GM19324 (cell line): ENCODE data around the gene FMN2.
"Not testable (repeated sequence)": the region's sequence is repeated elsewhere in the genome, so short reads cannot be mapped to it uniquely, and the experiment has no call there.

Source experiments
- ATAC-seq: cut with Tn5 transposase; IDR thresholded peaks from one replicate; pipeline ENCODE4 v1.9.1; 2021; ENCODE audit warnings: mild to moderate bottlenecking, moderate library complexity; ENCODE audit not compliant: unreplicated experiment, low FRiP score

Gene FMN2

GRCh38 chr1:240407407-240407806 lies 315.7 kb downstream of the FMN2 start:
- ATAC-seq = no peak

DNA sequence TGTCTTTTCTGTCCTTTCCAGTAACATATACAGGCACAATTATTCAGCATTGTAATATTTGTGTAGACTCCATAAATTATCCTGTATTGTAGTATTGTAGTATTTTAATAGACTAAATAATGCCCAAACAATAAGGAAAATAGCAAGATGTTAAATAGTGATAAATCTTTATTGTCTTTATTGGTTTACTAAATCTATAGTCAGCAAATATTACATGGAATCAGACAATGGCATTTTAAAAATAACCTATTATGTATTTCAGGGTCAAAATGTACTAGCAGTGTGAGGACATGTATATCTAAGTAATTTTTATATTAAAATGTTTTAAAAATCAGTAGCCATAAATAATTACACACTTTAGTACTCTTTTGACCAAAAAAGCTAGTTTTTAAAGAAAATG lies 317.9 kb downstream of the FMN2 start:
- ATAC-seq = no peak

DNA sequence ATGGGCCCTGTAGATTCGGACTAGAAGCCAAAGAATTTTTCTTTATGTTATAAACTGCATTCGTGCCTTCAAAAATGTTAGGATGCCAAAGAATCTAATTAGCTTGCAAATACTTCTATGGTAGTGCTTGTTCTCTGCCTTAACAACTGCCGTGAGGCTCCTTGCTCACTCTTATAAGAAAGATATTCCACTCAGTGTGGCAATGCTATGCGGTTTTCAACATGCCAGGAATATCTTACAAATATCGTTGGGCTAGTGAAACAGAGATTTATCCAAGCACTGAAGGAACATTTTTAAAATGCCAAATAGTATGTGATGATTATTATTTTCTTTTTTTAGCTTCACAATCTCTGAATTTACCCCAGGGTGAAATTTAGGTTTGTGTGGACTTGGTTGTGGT lies 322.0 kb downstream of the FMN2 start:
- no peak for ATAC-seq

GRCh38 chr1:240414237-240414636 lies 322.6 kb downstream of the FMN2 start:
- no peak for ATAC-seq

DNA sequence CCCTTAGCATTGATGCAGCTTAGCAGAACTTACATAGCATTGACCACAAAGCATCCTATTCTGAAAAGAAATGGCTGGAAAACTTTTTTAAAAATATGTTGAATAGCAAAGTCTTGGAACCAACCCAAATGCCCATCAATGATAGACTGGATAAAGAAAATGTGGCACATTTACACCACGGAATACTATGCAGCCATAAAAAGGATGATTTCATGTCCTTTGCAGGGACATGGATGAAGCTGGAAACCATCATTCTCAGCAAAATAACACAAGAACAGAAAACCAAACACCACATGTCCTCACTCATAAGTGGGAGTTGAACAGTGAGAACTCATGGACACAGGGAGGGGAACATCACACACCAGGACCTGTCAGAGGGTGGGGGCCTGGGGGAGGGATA lies 323.3 kb downstream of the FMN2 start:
- not testable (repeated sequence) for ATAC-seq

DNA sequence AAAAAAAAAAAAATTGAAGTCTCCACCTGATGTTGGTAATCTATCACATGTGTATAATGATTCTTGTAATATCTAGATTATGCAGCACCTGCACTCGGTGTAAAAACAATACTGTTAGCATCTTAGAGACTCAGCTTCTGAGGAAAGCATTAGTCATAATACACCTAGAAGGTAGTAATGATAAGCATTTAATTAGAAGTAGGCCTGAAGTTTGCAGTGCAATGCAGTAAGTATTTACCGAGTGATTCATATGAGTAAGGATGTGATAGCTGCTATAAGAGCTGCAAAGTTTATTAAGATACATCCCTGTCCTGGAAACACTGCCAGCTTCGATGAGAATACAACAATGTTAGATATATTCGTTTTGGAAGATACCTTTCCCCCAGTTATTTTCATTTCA lies 323.8 kb downstream of the FMN2 start:
- no peak for ATAC-seq

DNA sequence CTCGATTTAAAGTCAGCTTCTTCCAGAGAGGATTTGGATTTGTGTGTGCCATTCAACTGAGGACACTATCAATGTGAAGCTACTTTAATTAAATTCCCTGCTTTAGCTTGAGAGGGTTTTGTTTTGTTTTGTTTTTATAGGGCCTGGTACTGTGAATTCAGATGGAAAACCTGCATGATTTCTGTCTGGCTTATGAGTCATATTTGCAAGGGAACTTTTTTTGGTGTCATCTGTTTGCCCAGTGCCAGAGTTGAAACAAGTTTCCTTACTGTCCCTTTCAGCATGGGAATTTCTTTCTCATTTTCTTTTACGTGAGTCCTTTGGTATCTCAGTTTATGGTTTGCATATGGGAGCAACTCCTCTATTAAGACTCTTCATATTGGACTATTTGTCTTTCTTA lies 325.6 kb downstream of the FMN2 start:
- no peak for ATAC-seq

DNA sequence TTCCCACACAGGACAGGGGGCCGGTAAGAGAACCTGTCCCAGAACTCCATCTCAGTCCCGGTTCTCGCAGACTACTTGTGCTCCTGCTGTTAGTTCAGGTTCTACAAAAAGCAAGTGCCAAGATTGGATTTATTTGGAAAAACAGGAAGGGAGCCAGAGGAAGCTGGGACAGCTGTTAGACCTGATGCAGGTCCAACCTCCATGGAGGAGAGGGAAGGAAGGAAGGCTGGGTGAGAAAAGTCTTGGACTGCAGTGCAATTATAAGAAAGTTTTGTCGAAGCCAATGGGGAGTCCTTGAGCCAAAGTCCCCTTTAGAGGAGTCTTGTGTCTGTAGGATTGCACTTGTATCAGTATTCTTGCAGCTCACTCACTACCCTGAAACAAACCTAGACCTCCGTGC lies 329.1 kb downstream of the FMN2 start:
- ATAC-seq = no peak

- no peak for ATAC-seq
These were observed 331.7 kb downstream of the FMN2 start for GRCh38 chr1:240423246-240423924.

DNA sequence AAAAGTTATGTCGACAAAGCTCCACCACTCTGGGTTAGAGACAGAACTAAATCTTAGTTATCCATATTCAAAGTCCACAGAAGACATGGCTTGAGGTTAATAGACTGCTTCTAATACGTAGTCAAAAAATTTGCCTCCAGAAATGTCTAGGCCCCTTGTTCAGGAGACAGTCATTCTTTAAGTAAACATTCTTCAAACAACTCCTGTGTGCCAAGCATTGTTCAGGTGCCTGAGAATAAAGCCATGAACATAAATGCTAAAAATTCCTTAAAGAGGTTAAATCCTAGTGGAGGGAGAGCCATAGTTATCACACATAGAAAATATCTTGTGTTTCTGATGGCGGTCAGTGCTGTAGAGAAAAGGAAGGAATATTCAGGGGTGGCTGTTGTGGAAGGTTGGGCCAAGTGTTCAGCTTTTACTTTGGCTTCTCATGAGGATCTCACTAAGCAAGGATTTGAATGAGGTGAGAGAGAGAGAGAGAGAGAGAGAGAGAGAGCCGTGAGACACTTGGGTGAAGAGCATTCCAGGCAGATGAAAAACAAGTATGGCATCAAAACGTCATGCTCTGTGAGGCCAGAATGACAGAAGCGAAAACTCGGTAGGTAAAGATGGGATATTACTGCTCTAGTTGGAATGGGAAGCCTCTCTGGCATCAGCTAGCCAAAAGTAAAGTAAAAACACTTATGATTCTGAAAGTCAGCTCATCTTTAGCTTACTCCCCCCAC lies 333.2 kb downstream of the FMN2 start:
- no peak for ATAC-seq

GRCh38 chr1:240426051-240426450 lies 334.4 kb downstream of the FMN2 start:
- no peak for ATAC-seq

DNA sequence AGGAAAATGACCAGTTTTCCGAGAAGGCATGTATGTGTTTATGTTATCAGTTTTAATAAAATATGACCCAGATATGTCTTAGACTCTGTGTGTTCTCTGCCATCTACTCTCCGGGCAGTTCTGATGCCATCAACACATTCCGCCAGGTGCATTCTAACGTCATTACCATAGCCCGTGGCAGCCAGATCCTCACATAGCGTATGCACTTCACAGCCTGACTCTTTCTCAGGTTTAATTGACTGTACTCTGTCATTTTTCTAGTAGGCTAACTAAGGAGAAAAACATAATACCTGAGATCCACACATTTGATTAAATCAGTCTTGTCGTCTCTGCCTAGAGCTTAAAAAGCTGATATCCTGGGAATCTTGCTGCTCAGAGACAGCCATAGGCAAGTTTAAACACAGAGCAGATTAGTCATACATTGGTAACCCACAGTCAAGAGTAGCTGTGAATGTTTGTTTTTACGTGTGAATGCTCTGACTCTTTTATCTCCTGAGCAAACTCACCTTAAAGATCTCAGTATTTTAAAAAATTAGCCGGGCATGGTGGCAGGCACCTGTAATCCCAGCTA lies 344.4 kb downstream of the FMN2 start:
- no peak for ATAC-seq

DNA sequence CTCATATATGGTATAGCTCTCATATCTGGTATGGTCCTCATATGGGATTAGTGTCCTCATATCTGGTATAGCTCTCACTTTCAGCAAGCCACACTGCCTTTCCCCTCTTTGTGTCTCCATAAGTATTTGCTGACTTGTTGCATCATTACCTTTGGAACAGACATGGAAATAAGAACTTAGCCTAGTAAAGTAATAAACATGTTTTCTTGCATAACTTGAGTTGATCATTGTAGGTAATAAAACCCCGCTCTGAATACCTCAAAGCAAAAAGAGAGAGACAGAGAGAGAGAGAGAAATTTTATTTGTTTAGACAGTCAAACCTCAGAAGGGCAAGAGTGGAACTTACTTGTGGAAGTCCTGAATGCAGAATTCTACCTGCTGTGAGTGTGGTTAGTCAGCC lies 350.0 kb downstream of the FMN2 start:
- no peak for ATAC-seq

DNA sequence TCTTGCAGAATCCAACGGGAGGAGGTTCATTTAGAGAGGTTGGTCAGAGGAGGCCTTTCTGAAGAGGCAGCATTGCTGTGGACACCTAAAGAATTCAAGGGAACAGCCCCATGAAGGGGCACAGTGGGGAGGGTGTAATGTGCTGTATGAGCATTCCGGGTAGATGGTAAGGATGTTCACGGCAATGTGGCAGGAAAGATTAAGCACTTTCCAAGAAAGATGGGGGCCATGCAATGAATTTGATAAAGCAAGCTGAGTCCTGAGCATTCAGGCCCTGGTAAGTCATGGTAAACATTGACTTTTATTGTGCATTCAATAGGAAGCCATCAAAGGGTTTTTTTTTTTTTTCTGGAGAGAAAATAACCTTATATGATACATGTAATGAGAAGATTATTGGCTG lies 353.7 kb downstream of the FMN2 start:
- ATAC-seq = no peak

- ATAC-seq = no peak
These were observed 363.6 kb downstream of the FMN2 start for GRCh38 chr1:240455228-240455821.

DNA sequence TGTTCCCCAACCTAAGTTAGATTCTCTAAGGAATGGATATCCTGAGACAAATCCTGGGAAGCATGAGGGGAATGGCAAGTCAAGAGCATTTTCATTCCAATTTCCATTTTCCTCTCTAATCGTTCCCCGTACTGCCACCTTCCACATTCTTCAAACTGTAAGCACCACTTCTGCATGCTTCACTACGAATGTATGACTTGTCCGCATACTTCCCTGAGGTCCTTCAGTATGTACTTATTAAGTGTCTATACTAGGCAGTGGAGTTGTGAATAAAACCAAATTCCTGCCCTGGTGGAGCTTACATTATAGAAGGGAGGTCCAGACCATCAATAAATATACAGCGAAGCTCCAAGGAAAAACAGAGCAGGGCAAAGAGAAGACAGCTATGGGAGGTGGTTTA lies 365.5 kb downstream of the FMN2 start:
- ATAC-seq = no peak

DNA sequence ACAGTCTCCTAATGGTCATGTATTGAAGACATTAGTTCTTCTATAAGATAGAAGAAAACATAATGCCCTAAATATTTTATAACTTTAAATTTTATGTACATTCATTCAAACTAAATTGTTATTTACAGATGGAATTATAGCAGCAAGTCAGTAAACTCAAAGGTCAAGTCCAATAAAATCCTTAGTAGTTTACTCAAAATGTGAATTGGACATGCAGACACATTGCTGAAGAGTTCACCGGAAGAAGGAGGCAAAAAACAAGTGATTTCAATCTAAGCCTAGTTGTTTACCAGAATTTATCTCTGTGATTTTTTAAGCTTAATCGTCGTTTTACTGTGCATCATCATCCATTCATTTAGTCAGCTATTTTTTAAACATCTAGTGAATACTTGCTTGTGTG lies 370.6 kb downstream of the FMN2 start:
- no peak for ATAC-seq

DNA sequence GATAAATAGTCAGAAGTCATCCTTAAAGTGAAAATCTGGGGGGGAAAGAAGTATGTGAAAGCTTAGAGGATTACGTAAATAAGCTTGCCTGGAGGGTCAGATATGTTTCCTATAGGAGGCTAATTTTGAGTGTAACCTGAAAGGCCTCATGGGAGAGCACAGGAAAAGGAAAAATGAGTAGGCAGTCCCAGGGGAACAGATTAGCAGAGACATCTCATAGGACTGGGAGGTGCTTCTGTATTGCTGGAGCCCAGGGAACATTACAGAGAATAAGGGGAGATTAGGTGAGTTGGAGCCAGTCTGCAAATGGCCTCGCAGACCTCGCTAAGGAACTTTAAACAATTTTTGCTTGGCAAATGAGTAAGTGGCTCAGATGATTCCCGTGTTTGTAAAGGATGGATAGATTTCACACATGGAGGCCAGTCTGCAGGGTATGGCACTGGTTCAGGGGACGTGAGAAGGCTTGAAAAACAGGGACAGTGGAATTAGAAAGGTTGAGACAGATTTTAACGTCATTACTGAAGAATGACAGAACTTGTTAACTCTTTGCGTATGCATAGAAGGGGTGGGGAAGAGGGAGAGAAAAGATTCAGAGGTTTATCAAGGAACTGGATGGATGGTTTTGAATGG lies 371.2 kb downstream of the FMN2 start:
- no peak for ATAC-seq

DNA sequence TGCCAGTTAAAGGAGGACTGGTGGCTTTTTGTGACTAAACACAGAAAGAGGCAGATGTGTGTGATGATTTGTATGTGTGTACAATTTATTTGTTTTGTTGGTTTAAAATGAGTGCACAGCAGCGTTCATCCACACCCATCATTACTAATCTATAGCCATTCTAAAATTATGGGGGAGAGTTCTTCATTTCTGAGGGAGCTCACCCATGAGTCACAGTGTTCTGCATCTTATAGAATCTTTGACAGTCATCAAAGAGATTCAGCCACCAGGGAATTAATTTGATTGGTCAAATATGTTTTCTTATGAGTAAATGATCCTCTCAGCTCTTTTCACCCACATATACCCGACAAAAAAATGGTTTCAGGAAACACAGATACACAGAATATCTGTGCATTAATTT lies 372.4 kb downstream of the FMN2 start:
- no peak for ATAC-seq

GRCh38 chr1:240465531-240465940 lies 373.9 kb downstream of the FMN2 start:
- ATAC-seq = no peak

DNA sequence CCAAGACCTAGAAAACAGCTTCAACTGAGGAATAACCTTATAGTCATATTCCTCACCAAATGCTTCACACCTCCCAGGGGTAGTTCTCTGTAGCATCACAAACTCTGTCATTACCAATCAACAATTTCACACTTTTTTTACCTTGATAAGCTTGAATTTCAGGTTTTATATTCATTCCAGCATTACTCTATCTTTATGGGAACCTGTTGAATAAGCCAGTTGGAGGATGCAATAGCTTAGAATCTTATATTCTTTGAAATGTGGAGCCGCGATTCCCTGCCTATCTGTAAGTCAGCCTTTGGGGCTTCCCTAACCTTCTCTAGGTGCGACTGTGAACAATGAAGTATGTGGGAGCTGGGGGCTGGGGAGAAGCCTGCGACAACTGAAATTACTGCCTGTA lies 374.8 kb downstream of the FMN2 start:
- ATAC-seq = no peak
